GM18868 (cell line): ENCODE measurements around the gene ZNF100.
"Not testable (repeated sequence)": the region's sequence is repeated elsewhere in the genome, so short reads cannot be mapped to it uniquely, and the experiment has no call there.

Experiments
- ATAC-seq: cut with Tn5 transposase; IDR thresholded peaks from one replicate; pipeline ENCODE4 v1.9.1; 2021; ENCODE audit warnings: mild to moderate bottlenecking, moderate library complexity; ENCODE audit not compliant: unreplicated experiment

The ZNF100 gene

GRCh38 chr19:21705393-21705792 lies 62.0 kb downstream of the ZNF100 start:
- ATAC-seq = no peak

DNA sequence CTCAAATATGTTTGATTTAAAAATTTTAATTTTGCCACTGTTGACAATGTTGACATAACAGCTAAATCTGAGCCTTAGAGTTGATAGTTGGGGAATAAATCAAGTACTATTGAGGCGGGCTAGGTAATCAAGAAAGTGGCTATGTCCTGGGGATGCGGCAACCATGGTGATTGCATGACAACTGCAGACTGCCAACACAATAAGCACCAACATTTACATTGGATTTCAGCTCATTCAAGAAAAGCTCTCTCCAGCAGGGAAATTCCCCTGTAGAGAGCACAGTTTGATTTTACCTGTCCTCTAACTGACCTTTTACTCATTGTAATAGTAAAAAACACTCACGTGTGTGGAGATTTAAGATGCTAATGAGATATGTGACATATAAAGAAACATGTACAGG lies 63.1 kb downstream of the ZNF100 start:
- ATAC-seq = no peak

- ATAC-seq = no peak
These were observed 68.2 kb downstream of the ZNF100 start for GRCh38 chr19:21699197-21699596.

DNA sequence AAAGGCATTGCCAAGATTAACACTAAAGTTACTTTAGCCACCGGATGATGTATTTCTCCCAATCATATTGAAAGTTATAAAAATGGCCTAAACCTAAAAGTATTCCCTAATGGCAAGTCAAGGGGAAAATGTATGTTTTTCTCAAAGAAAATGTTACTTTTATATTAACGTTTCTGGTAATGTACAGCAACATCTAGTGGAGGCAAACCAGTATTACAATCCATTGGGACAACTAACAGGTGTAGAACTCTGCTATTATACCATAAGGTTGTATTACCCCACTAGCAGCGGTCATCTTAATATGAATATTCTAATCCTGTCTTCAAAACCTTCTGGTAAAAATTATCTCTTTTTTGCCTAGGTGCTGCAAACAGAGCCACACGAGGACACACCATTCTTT lies 69.2 kb downstream of the ZNF100 start:
- ATAC-seq = no peak

DNA sequence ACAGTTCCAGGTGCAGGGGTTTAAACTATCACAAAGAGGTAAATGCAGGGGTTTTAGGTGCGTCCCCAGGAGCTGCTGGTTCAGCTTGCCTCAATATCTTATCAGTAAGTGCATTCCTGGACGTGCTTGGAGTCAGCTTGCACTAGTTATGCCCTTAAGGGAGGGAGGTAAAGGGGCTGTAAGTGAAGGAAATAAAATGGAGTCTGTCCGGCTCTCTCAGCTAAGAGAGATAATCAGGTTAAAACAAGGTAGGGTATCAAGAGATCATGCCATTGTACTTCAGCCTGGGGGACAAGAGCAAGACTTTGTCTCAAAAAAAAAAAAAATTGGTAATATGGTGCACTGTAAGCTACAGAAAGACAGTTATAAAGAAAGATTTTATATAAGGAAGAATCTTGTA lies 69.7 kb downstream of the ZNF100 start:
- no peak for ATAC-seq

GRCh38 chr19:21694171-21694906 lies 73.0 kb downstream of the ZNF100 start:
- no peak for ATAC-seq

DNA sequence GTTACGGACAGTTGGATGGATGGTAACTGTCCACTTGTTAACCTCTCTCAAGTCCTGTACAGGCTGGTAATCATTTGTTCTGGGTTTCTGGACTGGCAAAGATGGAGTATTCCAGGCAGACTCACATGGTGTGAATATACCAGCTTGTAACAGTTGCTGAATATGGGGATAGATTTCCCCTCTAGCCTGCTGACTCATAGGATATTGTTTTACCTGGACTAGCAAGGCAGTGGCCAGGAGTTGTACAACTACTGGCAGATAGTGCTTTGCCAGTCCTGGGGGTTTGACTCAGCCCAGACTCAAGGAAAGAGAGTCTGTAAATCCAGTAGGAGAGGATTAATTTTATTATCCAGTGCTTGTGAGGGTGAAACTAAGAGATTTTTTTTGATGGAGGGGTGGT lies 74.0 kb downstream of the ZNF100 start:
- no peak for ATAC-seq

DNA sequence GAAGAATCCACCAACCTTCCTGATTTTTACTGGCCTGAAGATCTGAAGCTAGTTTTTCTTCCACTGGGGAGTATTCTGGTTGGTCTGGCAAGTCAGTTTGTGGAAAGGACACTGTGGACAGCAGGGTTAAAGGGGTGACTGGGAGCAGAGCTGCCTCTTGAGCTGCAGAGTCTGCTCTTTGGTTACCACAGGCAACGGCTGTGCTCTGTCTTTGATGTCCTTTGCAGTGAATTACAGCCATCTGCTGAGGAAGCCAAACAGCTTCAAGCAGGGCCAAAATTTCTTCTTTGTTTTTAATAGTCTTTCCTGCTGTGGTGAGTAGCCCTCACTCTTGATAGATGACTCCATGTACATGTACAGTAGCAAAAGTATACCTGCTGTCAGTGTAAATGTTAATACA lies 75.7 kb downstream of the ZNF100 start:
- ATAC-seq = no peak

- ATAC-seq = no peak
These were observed 78.9 kb downstream of the ZNF100 start for GRCh38 chr19:21688464-21688863.

DNA sequence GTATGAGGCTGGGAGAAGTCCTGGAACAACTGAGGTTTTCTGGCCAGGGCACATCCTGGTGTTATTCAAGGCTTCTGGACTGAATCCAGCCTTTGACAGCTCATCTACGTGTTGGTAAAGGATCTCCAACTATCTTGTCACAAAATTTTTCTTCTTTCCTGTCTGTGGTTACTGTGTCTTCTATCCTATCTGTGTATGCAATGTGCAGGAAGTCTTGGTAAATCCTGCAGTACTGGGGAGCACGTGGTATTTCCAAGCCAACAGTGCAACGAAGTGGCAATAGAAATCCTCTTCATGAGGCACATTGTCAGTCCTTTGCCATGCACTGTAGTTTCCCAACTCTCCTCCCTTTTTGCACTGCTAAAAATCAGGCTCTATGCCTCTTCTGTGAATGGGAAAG lies 86.7 kb downstream of the ZNF100 start:
- no peak for ATAC-seq

GRCh38 chr19:21680026-21680425 lies 87.4 kb downstream of the ZNF100 start:
- ATAC-seq = no peak

DNA sequence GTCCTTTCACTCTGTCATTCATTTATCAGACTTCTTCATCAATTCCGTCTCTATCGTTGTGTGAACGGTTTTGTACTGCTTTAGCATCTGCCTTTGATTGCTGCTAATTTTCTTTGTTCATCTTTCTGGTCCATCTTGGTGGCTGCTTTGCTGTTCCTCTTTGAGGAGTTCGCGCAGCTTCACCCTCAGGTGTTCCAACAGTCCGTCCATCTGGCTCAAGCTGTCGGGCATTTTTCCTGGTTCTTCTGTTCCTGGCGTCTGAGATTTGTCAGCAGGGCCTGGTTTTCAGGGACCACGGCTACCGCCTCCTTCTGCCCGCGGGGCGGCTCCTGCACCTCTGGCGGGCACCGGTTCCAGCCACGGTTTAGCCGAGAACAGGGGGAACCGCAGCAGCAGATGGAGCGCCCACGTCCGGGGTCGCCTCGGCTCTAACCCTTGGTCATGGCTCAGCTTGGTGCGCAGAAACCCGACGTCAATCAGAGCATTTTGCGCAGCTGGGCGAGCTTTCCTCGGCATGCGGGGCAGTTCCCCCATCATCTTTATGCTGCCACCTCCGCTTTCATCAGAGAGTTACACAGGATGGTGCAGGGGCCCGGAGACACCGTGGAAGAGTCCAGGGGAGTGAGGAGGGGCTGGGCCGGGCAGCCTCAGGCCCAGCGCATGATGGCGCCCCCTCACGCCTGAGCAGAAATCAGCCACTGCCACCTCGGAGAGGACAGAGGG lies 89.5 kb downstream of the ZNF100 start:
- no peak for ATAC-seq

GRCh38 chr19:21674454-21674853 lies 92.9 kb downstream of the ZNF100 start:
- no peak for ATAC-seq

DNA sequence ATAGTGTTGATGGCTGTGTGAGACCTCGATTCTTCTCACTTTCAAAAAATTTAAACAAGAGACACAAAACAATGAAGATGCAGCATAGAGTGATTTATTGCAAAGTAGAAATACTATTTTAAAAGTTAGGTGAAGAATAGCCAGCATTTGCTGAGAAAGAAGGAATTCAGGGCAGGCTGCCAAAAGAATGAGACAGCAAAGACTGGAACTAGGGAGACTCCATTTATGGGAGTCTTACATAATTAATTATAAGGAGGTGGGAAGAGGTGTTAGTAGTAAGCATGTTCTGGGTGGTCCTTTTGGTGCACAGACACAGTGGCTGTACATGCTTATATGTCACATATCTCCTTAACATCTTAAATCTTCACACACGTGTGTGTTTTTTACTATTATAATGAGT lies 93.9 kb downstream of the ZNF100 start:
- ATAC-seq = not testable (repeated sequence)
